ENCODE results near the gene BAHCC1. TPM values are rescaled to one million over a fixed set of nuclear protein-coding genes. Genes with fewer than 3 reads are reported as not detected.

Gene BAHCC1
- total RNA-seq, 1 experiment from 2014 or later: 3.1 TPM

- no peaks in the 10 kb centered on the region for H3K79me2 ChIP-seq (ENCODE audit: insufficient read depth, low read length)
- no peaks in the 10 kb centered on the region for H4K20me1 ChIP-seq (ENCODE audit: control insufficient read depth, insufficient read depth, insufficient read length)
- no peak overlapping the region for H2AK5ac ChIP-seq (ENCODE audit: insufficient read length, low read length)
- peaks cover 18% of the 10 kb centered on the region for H3K23me2 ChIP-seq (ENCODE audit: insufficient read length, low read depth, low read length, poor library complexity, severe bottlenecking)
- TF ChIP-seq, protein P1, sequence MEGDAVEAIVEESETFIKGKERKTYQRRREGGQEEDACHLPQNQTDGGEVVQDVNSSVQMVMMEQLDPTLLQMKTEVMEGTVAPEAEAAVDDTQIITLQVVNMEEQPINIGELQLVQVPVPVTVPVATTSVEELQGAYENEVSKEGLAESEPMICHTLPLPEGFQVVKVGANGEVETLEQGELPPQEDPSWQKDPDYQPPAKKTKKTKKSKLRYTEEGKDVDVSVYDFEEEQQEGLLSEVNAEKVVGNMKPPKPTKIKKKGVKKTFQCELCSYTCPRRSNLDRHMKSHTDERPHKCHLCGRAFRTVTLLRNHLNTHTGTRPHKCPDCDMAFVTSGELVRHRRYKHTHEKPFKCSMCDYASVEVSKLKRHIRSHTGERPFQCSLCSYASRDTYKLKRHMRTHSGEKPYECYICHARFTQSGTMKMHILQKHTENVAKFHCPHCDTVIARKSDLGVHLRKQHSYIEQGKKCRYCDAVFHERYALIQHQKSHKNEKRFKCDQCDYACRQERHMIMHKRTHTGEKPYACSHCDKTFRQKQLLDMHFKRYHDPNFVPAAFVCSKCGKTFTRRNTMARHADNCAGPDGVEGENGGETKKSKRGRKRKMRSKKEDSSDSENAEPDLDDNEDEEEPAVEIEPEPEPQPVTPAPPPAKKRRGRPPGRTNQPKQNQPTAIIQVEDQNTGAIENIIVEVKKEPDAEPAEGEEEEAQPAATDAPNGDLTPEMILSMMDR (conservative IDR thresholded peaks at IDR 0.05): no peak
- H2AFZ ChIP-seq (ENCODE audit: low read length): no peak overlapping the region
- no peak overlapping the region for H3K4ac ChIP-seq (ENCODE audit: low read depth, low read length)
- no peak overlapping the region for H3K9ac ChIP-seq (ENCODE audit: extremely low read depth, insufficient read length, low read length)
- H2BK15ac ChIP-seq (ENCODE audit: low read depth, low read length): no peak overlapping the region
- no peak overlapping the region for H3K23ac ChIP-seq (ENCODE audit: insufficient read length, low read depth, low read length)
- no peaks in the 10 kb centered on the region for H3K9me3 ChIP-seq (ENCODE audit: control insufficient read depth, low read depth, low read length)
- no peak overlapping the region for H2BK120ac ChIP-seq (ENCODE audit: low read depth, low read length, poor library complexity, severe bottlenecking)
- peaks cover 0 to 3% of the 10 kb centered on the region in 2 experiments; a peak in 1 of 5 replicates for H3K9me3 Mint-ChIP-seq
- H3K4me1 Mint-ChIP-seq: peaks cover 16 to 54% of the 10 kb centered on the region in 2 experiments
- H3K36me3 Mint-ChIP-seq (ENCODE audit: insufficient read depth in 1 of 3, low read depth in 3 of 3): peaks cover 0 to 5% (median 4%) of the 10 kb centered on the region in 3 experiments; a peak in 3 of 7 replicates
- no peak overlapping the region for H3K27ac ChIP-seq (ENCODE audit: insufficient read length, low read depth, low read length)
- no peak overlapping the region for H3K56ac ChIP-seq (ENCODE audit: insufficient read length, low read depth, low read length)
- no peak overlapping the region for H3K27ac Mint-ChIP-seq
- H4K91ac ChIP-seq (ENCODE audit: insufficient read length, low read depth, low read length): no peak overlapping the region
- H3K4me3 Mint-ChIP-seq: no peak overlapping the region; a peak in 1 of 5 replicates
- H3K4me2 ChIP-seq (ENCODE audit: insufficient read depth, insufficient read length, low read length): no peak overlapping the region
- no peak overlapping the region for H2BK20ac ChIP-seq (ENCODE audit: low read depth, low read length, poor library complexity, severe bottlenecking)
- no peaks in the 10 kb centered on the region for H3K79me1 ChIP-seq (ENCODE audit: insufficient read depth, low read depth, low read length, poor library complexity, severe bottlenecking)
- no peak overlapping the region for H2BK12ac ChIP-seq (ENCODE audit: insufficient read length, low read depth, low read length)
- no peak overlapping the region for H3K14ac ChIP-seq (ENCODE audit: insufficient read depth, low read length)
- no peak for DNase-seq
- H3K4me1 ChIP-seq (ENCODE audit: insufficient read depth, low read length): no peaks in the 10 kb centered on the region
- peaks cover 78% of the 10 kb centered on the region for H3K27me3 ChIP-seq (ENCODE audit: insufficient read depth, low read length)
- no peak overlapping the region for H3K18ac ChIP-seq (ENCODE audit: insufficient read length, low read depth, low read length)
- no peak overlapping the region for H4K8ac ChIP-seq (replicated peaks; ENCODE audit: insufficient read length, low read depth, low read length)
- H3T11ph ChIP-seq (ENCODE audit: low read length): no peak overlapping the region
- peaks cover 84% of the 10 kb centered on the region for H3K27me3 Mint-ChIP-seq (ENCODE audit: low read depth)
- H4K5ac ChIP-seq (ENCODE audit: insufficient read length, low read depth, low read length): no peak overlapping the region
- no peak overlapping the region for H2BK5ac ChIP-seq (ENCODE audit: insufficient read length, low read length)
- no CpG with 5 or more reads among the region's 10 CpGs for WGBS (ENCODE audit: extremely low coverage, insufficient read length, low lambda C conversion rate)
Measured at GRCh38 chr17:81389585-81389984, 5.7 kb upstream of the BAHCC1 start.
